HG03439 (cell line): Measurements from ENCODE around the gene MINDY4B.

Experiments
- ATAC-seq: cut with Tn5 transposase; IDR thresholded peaks from one replicate; pipeline ENCODE4 v1.9.1; 2021; ENCODE audit warnings: mild to moderate bottlenecking, moderate library complexity; ENCODE audit not compliant: unreplicated experiment

MINDY4B gene

GRCh38 chr3:150848864-150849263 lies 56.4 kb downstream of the MINDY4B start:
- ATAC-seq, result no peak

GRCh38 chr3:150847433-150847832 lies 57.8 kb downstream of the MINDY4B start:
- no peak for ATAC-seq

DNA sequence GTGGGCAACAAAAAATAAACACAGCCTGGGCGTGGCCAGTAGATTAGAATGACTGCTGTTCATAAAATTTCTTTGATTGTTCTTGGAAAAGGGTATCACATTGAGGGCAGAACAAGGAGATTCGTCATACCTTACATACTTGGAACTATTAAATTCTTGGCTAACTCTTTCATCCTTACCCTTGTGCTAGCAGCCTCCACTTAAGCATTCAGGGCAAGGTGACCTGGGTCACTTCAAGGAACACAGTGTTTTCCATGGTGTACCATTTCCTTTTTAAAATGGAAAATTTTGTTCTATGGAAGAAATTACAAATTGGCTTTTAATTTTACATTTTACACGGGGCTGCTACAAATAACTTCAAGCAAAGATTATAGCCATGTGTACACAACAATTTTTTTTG lies 60.8 kb downstream of the MINDY4B start:
- no peak for ATAC-seq

GRCh38 chr3:150843241-150843640 lies 62.0 kb downstream of the MINDY4B start:
- ATAC-seq, result no peak

DNA sequence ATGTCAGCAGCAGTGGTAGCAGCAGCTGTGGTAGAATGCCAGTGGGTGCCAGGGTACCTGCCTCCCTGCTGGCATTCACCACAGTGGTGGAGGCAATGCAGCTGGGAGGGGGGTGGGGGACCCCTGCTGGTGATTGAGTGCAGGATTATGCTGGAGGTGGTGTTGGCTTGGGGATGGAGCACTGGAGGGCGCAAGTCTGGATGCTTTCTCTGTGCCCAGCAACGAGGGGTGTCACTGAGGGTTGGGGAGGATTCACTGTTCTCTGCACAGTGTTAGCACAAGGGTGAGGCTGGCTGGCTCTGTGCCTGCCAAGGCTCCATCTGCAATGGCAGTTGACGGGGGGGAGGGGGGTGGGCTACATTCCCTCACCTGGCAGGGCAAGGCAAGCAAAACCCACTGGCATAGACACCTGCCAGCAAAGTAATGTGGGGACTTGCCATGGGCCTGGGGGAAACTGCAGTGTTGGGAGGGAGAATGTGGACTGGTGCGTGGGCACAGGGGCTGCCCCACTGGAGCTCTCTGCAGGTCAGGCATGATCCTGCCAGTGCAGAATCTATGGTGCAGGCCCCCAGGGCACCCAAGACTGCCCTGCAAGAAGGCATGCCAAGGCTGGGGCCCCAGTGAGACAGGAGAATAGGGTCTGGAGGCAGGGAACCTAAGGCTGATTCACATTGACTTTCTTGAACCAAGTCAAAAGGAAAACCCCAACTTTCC lies 64.3 kb downstream of the MINDY4B start:
- no peak for ATAC-seq

- no peak for ATAC-seq
Observed at GRCh38 chr3:150830745-150831144, 74.5 kb downstream of the MINDY4B start.

- ATAC-seq, result peak; percentile 78
Observed at GRCh38 chr3:150830094-150830681, 75.1 kb downstream of the MINDY4B start.

- ATAC-seq, result no peak
Observed at GRCh38 chr3:150829408-150829807, 75.8 kb downstream of the MINDY4B start.

- no peak for ATAC-seq
Observed at GRCh38 chr3:150828997-150829396, 76.2 kb downstream of the MINDY4B start.

DNA sequence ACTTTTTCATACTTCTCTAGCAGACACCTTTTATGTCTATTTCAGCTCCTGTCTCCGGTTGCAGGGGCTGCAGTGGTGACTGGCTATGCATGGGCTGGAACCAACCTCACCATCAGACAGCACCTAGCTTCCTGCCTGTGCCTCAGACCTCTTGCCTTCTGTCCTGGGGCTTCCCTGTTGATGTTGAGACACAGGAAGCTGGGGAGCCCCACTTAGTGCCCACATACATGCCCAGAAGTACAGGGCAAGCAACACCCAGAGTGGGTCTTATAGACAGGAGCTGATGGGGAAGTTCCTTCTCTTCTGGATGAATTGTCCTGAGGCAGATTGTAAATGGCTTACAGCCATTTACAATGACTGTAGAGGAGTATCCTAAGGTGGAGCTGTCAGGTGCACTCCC lies 77.0 kb downstream of the MINDY4B start:
- ATAC-seq, result no peak

DNA sequence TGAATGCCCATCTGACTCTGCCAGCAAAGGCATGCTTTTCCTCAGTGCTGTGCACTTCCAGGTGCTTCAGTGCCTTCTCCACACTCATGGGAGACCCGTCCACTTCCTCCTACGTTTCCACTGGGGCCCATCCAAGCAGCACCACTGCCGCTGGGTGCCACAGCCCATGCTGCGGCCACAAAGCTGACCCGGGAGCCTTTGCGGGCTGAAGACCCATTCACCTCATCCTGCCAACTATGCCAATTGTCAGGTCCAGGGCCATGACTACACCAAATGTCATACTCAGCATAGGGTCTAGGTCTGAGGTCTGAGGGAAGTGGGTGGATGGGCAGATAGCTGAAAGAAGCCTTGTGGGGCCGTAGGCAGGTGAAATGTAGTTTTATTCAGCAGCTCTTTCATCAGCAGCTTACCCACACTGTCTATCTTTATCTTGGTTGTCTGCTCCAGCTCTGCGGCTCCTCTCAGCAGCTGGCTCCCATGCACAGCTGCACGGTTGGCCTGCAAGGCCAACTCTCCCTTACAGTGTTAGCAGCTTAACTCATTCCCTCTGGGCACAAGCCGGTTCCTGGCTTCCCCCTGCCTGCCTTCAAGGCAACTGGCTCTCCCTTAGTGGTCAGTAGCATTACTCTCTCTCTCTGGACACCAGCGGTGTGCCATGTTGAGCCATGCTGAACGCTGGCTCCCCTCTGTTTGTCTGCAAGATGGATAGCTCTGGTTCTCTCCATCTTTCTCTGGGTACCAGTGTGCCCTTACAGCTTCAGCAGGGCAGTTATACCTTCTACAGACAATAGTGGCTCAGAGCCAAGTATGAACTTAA lies 78.6 kb downstream of the MINDY4B start:
- ATAC-seq, result no peak

DNA sequence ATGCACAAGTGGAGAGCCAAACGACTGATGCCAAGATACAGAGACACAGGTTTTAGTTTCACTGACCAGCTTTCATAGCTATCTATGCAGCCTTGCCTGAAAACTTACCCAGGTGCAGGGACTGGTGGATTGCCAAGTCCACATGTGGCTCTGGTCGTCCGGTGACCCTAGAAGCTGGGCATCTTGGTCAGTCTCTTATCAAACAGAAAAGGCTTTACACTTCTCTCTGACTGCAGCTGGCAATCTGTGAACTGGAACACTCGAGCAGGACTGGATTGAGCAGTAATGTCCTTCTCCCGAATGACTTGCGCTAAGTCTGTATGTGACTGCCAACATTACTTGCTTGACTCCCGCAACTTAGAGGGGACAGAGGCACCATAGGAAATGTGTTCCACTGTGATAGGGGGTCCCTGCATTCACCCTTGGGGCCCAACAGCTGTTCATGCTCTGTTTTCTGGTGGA lies 79.3 kb downstream of the MINDY4B start:
- ATAC-seq, result no peak

DNA sequence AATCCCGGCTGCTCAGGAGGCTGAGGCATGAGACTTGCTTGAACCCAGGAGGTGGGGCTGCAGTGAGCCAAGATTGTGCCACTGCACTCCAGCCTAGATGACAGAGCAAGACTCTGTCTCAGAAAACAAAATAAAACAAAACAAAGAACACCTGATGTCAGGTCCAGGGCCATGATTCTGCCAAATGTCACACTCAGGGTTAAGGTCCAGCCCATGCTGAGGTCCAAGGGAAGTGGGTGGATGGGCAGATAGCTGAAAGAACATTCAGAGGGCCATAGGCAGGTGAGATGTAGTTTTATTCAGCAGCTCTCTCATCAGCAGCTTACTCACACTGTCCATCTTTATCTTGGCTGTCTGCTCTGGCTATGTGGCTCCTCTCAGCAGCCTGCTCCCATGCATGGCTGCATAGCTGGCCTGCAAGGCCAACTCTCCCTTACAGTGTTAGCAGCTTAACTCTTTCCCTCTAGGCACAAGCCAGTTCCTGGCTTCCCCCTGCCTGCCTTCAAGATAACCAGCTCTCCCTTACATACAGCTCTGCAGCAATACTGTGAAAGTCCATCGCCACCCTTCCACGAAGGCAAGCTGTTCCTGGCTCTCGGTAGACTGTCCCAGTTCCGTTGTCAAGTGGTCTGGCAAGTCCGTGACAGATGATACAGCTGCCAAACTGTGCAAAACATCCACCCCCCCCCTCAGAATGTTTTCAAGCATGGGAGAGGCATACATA lies 79.9 kb downstream of the MINDY4B start:
- no peak for ATAC-seq

- ATAC-seq, result no peak
Observed at GRCh38 chr3:150823277-150823676, 82.0 kb downstream of the MINDY4B start.

GRCh38 chr3:150822636-150823035 lies 82.6 kb downstream of the MINDY4B start:
- ATAC-seq, result no peak
